ENCODE measurements around the gene MGAT5B.

The MGAT5B gene

DNA sequence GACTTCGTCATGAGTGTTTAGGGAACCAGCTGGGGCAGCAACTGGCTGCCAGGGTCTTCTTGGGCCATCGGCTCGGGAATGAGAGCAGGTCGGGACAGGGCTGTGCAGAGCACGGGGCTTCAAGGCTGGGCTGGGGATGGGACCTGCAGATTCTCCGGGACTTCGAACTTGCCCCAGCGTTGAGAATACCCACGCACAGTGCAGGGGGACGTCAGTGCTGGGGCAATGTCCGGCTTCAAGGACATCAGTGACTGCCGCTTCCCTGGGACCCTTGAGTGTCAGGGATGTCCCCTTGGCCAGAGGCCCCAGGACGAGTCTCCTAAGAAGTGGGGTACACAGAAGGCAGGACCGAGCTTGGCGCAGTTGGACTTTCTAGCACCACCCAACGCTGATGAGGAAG, 76.3 kb downstream of the MGAT5B start:
- H3K27ac ChIP-seq (ENCODE audit: low read depth, low read length): no peak overlapping the region
- H3K27me3 ChIP-seq (ENCODE audit: control insufficient read depth, insufficient read depth, low read length): no peaks in the 10 kb centered on the region

DNA sequence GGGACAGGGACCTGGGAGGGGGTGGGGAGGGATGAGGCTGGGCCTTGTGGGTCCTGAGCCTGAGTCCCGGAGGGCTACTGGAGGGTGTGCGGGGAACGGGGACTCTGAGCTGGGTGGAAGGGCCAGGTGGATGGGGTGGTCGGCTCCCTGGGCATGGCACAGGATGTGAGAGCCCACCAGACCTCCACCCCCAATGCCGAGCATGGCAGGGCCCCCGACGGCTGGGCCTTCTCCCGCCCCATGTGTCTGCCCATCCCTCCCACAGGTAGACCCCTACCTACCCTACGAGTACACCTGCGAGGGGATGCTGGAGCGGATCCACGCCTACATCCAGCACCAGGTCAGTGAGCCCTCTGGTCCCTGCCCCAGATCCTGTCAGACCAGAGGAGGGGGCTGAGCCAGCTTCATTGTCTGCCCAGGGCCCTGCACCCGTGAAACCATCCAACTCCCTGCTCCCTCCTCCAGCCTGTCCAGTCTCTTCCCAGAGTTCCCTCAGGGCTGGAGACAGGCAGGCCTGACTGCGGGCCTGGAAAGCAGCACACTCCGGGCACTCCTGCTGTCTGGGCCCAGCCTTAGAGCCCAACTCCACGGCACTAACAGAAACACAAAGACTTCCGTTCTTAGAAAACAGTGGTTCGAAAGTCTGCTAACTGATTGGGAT, 78.0 kb downstream of the MGAT5B start:
- no peaks in the 10 kb centered on the region for H3K27me3 ChIP-seq (ENCODE audit: control insufficient read depth, insufficient read depth, low read length)
- H3K9ac ChIP-seq (ENCODE audit: low read depth, low read length): no peak overlapping the region
- no peak overlapping the region for H3K4me3 ChIP-seq (ENCODE audit: low read depth, low read length)
- no peaks in the 10 kb centered on the region for H3K9me3 ChIP-seq (ENCODE audit: control insufficient read depth, insufficient read depth, low read length)
- H3K36me3 ChIP-seq (ENCODE audit: control insufficient read depth, insufficient read depth, low read length): no peaks in the 10 kb centered on the region
- H3K4me1 ChIP-seq (ENCODE audit: control insufficient read depth, insufficient read depth, low read length): no peaks in the 10 kb centered on the region
- H3K27ac ChIP-seq (ENCODE audit: low read depth, low read length): no peak overlapping the region

More for the DNA sequence above, 76.3 kb downstream of the MGAT5B start:
- Histone ChIP-seq H3K9me3 (ENCODE audit: control insufficient read depth, insufficient read depth, low read length) (no peaks in the 10 kb centered on the region), H3K9ac (ENCODE audit: low read depth, low read length) (no peak overlapping the region), H3K36me3 (ENCODE audit: control insufficient read depth, insufficient read depth, low read length) (no peaks in the 10 kb centered on the region), H3K4me1 (ENCODE audit: control insufficient read depth, insufficient read depth, low read length) (peaks cover 4% of the 10 kb centered on the region), H3K4me3 (ENCODE audit: low read depth, low read length) (no peak overlapping the region)

DNA sequence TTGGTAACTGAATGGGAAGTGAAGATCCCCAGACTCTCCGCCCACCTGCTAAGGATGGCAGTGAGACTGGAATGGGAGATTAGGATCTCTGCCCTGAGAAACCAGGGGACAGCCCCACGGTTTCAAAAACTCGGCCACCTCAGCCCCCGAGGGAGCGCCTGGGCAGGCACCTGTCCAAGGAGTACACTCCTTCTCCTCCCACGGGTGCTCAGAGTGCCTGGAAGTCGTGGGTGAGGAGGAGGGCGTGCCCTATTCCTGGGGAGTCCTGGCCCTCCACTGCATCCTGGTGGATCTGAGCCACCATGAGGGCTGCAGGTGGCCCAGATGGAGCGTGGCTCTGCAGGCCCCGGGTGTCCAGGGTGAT, 78.5 kb downstream of the MGAT5B start:
- H3K9me3 ChIP-seq (ENCODE audit: control insufficient read depth, insufficient read depth, low read length): no peaks in the 10 kb centered on the region
- no peaks in the 10 kb centered on the region for H3K36me3 ChIP-seq (ENCODE audit: control insufficient read depth, insufficient read depth, low read length)
- H3K9ac ChIP-seq (ENCODE audit: low read depth, low read length): no peak overlapping the region
- H3K4me1 ChIP-seq (ENCODE audit: control insufficient read depth, insufficient read depth, low read length): no peaks in the 10 kb centered on the region
- H3K27ac ChIP-seq (ENCODE audit: low read depth, low read length): no peak overlapping the region
- H3K4me3 ChIP-seq (ENCODE audit: low read depth, low read length): no peak overlapping the region
- H3K27me3 ChIP-seq (ENCODE audit: control insufficient read depth, insufficient read depth, low read length): no peaks in the 10 kb centered on the region

DNA sequence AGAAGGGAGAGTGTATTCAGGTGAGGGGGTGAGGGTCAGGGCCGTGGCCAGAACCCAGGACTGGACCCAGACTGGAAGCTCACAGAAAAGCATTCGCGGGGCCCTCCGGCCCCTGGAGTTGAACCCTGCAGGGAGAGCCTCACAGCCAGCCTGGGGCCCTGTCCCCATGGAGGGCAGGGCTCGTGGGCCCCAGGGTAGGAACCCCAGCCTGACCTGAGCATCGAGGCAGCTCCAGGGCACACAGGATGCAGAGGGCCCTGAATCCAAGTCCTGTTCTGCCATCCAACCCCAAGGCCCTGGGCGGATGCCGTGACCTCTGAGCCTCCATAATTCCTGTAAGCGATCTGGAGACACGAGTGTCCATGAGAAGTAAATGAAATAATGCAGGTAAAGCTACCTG, 79.1 kb downstream of the MGAT5B start:
- H3K4me3 ChIP-seq (ENCODE audit: low read depth, low read length): no peak overlapping the region
- H3K27ac ChIP-seq (ENCODE audit: low read depth, low read length): no peak overlapping the region
- H3K36me3 ChIP-seq (ENCODE audit: control insufficient read depth, insufficient read depth, low read length): no peaks in the 10 kb centered on the region
- no peaks in the 10 kb centered on the region for H3K4me1 ChIP-seq (ENCODE audit: control insufficient read depth, insufficient read depth, low read length)
- H3K27me3 ChIP-seq (ENCODE audit: control insufficient read depth, insufficient read depth, low read length): no peaks in the 10 kb centered on the region
- H3K9me3 ChIP-seq (ENCODE audit: control insufficient read depth, insufficient read depth, low read length): no peaks in the 10 kb centered on the region
- no peak overlapping the region for H3K9ac ChIP-seq (ENCODE audit: low read depth, low read length)

DNA sequence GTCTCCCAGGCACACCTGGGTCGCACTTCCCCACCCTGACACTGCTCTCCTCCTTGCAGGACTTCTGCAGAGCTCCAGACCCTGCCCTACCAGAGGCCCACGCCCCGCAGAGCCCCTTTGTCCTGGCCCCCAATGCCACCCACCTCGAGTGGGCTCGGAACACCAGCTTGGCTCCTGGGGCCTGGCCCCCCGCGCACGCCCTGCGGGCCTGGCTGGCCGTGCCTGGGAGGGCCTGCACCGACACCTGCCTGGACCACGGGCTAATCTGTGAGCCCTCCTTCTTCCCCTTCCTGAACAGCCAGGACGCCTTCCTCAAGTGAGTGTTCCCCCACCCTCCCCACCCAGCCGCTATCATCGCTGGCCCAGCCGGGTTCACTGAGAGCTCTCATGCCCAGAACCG, 79.6 kb downstream of the MGAT5B start:
- Histone ChIP-seq H3K4me1 (ENCODE audit: control insufficient read depth, insufficient read depth, low read length) (no peaks in the 10 kb centered on the region), H3K27ac (ENCODE audit: low read depth, low read length) (no peak overlapping the region), H3K36me3 (ENCODE audit: control insufficient read depth, insufficient read depth, low read length) (no peaks in the 10 kb centered on the region), H3K9ac (ENCODE audit: low read depth, low read length) (no peak overlapping the region), H3K27me3 (ENCODE audit: control insufficient read depth, insufficient read depth, low read length) (no peaks in the 10 kb centered on the region), H3K9me3 (ENCODE audit: control insufficient read depth, insufficient read depth, low read length) (no peaks in the 10 kb centered on the region), H3K4me3 (ENCODE audit: low read depth, low read length) (no peak overlapping the region)

DNA sequence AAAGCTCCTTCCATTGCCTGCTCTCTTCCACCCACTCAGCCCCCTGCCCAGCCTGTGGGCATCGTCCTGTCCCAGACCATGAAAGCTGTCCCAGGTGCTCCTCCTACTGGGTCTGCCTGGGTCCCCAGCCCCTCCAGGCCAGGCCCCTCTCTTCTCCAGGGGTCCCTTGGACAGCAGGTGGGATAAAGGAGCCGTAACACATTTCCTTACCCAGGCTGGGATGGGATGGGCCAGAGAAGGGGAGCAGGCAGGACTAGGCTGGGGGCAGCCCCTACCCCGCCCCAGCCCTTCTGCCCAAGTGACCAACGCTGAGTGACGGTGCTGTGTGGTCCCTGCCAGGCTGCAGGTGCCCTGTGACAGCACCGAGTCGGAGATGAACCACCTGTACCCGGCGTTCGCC, 80.1 kb downstream of the MGAT5B start:
- H3K9me3 ChIP-seq (ENCODE audit: control insufficient read depth, insufficient read depth, low read length): no peaks in the 10 kb centered on the region
- no peak overlapping the region for H3K27ac ChIP-seq (ENCODE audit: low read depth, low read length)
- H3K4me3 ChIP-seq (ENCODE audit: low read depth, low read length): no peak overlapping the region
- H3K36me3 ChIP-seq (ENCODE audit: control insufficient read depth, insufficient read depth, low read length): no peaks in the 10 kb centered on the region
- H3K4me1 ChIP-seq (ENCODE audit: control insufficient read depth, insufficient read depth, low read length): no peaks in the 10 kb centered on the region
- no peaks in the 10 kb centered on the region for H3K27me3 ChIP-seq (ENCODE audit: control insufficient read depth, insufficient read depth, low read length)
- no peak overlapping the region for H3K9ac ChIP-seq (ENCODE audit: low read depth, low read length)

DNA sequence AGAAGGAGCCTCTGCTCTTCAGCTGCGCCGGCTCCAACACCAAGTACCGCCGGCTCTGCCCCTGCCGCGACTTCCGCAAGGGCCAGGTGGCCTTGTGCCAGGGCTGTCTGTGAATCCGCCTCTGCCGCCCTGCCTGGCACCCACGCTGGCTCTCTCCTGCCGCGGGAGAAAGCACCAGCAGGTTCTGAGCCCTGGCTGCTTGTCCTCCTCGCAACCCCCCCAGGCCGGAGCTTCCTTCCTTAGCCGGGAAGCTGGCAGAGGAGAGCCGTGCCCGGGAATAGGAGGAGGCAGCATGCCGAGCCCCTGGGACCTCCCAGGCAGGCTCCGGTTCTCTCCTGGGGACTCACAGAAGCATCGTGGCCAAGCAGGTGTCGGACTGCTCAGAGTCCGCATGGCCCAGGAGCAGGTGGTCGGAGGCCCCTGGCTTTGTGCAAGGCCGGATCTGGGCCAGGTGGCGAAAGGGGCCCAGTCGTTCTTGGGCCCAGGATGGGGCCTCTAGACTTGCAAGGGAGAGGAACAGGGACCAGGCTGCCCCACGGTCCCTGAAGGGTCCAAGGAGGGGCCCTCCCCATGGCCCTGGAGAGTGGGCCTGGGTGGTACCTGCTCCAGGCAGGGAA, 80.6 kb downstream of the MGAT5B start:
- H3K9me3 ChIP-seq (ENCODE audit: control insufficient read depth, insufficient read depth, low read length): no peaks in the 10 kb centered on the region
- H3K27me3 ChIP-seq (ENCODE audit: control insufficient read depth, insufficient read depth, low read length): no peaks in the 10 kb centered on the region
- no peak overlapping the region for H3K27ac ChIP-seq (ENCODE audit: low read depth, low read length)
- H3K36me3 ChIP-seq (ENCODE audit: control insufficient read depth, insufficient read depth, low read length): no peaks in the 10 kb centered on the region
- H3K4me3 ChIP-seq (ENCODE audit: low read depth, low read length): no peak overlapping the region
- no peak overlapping the region for H3K9ac ChIP-seq (ENCODE audit: low read depth, low read length)
- no peaks in the 10 kb centered on the region for H3K4me1 ChIP-seq (ENCODE audit: control insufficient read depth, insufficient read depth, low read length)

DNA sequence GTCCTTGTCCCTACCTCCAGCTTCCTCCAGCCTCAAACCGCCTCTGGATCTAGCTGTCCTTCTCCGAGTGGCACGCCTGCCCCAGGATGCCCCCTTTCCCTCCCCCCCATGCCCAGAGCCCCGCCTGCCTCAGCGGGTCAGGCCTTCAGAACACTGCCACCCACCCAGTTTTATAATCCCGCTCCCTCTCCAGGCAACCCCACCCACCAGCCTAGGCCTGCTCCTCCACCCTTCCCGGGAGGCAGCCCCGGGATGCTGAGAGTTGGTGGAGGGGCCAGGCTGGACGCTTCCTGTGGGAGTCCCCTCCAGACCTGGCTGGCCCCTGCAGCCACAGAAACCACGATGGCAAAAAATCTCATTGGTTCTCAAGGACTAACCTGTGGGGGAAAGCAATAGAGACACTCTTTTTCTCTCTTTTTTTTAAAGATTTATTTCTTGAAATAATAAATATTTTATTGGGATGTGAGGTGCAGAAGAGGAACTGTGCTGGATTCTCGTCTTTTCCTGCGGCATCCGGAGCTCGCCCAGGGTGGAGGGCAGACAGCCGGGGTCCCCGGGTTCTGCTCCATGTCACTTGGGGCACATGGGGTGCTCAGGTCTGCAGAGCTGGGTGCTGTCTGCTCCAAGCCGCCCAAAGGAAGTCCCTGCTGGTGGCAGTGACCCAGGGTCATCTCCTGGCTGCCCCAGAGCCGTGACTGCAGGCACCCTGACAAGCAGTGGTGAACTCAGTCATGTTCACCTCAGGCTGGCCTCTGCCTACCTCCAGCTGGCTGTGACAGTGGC, 81.9 kb downstream of the MGAT5B start:
- Histone ChIP-seq H3K4me3 (ENCODE audit: low read depth, low read length) (no peak overlapping the region), H3K9me3 (ENCODE audit: control insufficient read depth, insufficient read depth, low read length) (no peaks in the 10 kb centered on the region), H3K4me1 (ENCODE audit: control insufficient read depth, insufficient read depth, low read length) (no peaks in the 10 kb centered on the region), H3K27me3 (ENCODE audit: control insufficient read depth, insufficient read depth, low read length) (no peaks in the 10 kb centered on the region), H3K27ac (ENCODE audit: low read depth, low read length) (no peak overlapping the region), H3K36me3 (ENCODE audit: control insufficient read depth, insufficient read depth, low read length) (no peaks in the 10 kb centered on the region), H3K9ac (ENCODE audit: low read depth, low read length) (no peak overlapping the region)

DNA sequence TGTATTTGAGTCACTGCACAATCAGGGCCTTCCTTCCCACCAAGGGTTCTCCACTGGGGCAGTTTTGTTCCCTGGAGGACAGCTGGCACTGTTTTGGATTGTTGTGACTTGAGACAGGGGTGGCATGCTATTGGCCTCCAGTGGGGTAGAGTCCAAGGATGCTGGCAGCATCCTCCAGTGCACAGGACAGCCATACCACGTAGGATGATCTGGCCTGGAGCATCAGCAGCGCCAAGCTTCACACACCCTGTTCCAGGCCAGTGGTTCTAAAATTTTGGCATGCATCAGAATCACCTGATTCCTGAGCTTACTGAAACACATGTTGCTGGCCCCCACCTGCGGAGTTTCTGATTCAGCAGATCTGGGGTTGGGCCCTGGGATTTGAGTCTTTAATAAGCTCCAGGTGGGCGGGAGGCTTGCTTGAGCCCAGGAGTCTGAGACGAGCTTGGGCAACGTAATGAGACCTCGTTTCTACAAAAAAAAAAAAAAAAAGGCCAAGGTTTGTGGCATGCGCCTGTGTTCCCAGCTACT, 83.2 kb downstream of the MGAT5B start:
- H3K27me3 ChIP-seq (ENCODE audit: control insufficient read depth, insufficient read depth, low read length): no peaks in the 10 kb centered on the region
- H3K27ac ChIP-seq (ENCODE audit: low read depth, low read length): no peak overlapping the region

DNA sequence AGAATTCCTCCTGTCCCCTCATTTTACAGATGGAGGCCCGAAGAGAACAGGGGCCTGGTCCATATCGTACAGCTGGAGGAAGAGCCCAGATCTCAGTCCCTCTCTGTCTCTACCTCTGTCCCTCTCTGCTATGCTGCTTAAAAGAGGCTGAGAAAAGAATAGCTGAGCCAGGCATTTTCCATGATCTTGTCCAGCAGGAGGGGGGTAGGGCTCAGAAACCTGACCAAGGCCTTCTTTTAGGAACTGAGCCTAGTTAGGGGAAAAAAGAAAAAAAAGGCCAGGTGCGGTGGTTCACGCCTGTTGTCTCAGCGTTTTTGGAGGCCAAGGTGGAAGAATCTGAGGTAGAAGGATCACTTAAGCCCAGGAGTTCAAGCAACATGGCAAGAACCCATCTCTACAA, 84.2 kb downstream of the MGAT5B start:
- Histone ChIP-seq H3K9ac (ENCODE audit: low read depth, low read length) (no peak overlapping the region), H3K9me3 (ENCODE audit: control insufficient read depth, insufficient read depth, low read length) (no peaks in the 10 kb centered on the region), H3K4me3 (ENCODE audit: low read depth, low read length) (no peak overlapping the region), H3K27ac (ENCODE audit: low read depth, low read length) (no peak overlapping the region), H3K4me1 (ENCODE audit: control insufficient read depth, insufficient read depth, low read length) (peaks cover 9% of the 10 kb centered on the region; the same call in 1 of the 2 replicates), H3K27me3 (ENCODE audit: control insufficient read depth, insufficient read depth, low read length) (no peaks in the 10 kb centered on the region), H3K36me3 (ENCODE audit: control insufficient read depth, insufficient read depth, low read length) (no peaks in the 10 kb centered on the region)

More for the DNA sequence above, 83.2 kb downstream of the MGAT5B start:
- H3K9me3 ChIP-seq (ENCODE audit: control insufficient read depth, insufficient read depth, low read length): no peaks in the 10 kb centered on the region
- H3K4me3 ChIP-seq (ENCODE audit: low read depth, low read length): no peak overlapping the region
- no peaks in the 10 kb centered on the region for H3K36me3 ChIP-seq (ENCODE audit: control insufficient read depth, insufficient read depth, low read length)
- no peak overlapping the region for H3K9ac ChIP-seq (ENCODE audit: low read depth, low read length)
- H3K4me1 ChIP-seq (ENCODE audit: control insufficient read depth, insufficient read depth, low read length): no peaks in the 10 kb centered on the region

DNA sequence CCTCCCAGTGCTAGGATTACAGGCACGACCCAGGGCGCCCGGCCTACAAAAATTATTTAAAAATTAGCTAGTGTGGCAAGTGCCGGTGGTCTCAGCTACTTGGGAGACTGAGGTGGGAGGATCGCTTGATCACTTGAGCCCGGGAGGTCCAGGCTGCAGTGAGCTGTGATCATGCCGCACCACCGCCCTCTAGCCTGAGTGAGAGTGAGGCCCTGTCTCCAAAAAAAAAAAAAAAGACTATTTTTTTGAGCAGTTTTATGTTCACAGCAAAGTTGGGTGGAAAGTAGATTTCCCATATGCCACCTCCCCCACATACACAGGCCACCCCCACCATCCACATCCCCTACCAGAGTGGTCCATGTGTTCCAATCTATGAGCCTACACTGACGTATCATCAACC, 84.9 kb downstream of the MGAT5B start:
- Histone ChIP-seq H3K27me3 (ENCODE audit: control insufficient read depth, insufficient read depth, low read length) (no peaks in the 10 kb centered on the region), H3K4me1 (ENCODE audit: control insufficient read depth, insufficient read depth, low read length) (peaks cover 15% of the 10 kb centered on the region)

More for the DNA sequence above, 84.9 kb downstream of the MGAT5B start:
- Histone ChIP-seq H3K27ac (ENCODE audit: low read depth, low read length) (no peak overlapping the region), H3K36me3 (ENCODE audit: control insufficient read depth, insufficient read depth, low read length) (no peaks in the 10 kb centered on the region), H3K9ac (ENCODE audit: low read depth, low read length) (no peak overlapping the region), H3K9me3 (ENCODE audit: control insufficient read depth, insufficient read depth, low read length) (no peaks in the 10 kb centered on the region), H3K4me3 (ENCODE audit: low read depth, low read length) (no peak overlapping the region)
